GM13976 (cell line): Measurements from ENCODE around the gene HOXA11.

Experiments
- DNase-seq: peaks from one replicate; pipeline ENCODE4 v3.0.0; 2012; ENCODE audit warnings: low spot score
- CTCF ChIP-seq: IDR thresholded peaks from 2 replicates; pipeline ENCODE4 v1.5.1; 2012; ENCODE audit warnings: borderline replicate concordance, mild to moderate bottlenecking; ENCODE audit not compliant: insufficient read depth; ENCODE audit errors: extremely low read depth, missing control alignments, control extremely low read depth
- in situ Hi-C: fragments of 300-500 bp; cut with MboI; formaldehyde crosslinking; loops from one replicate; pipeline ENCODE4 v1.12.0; 2022; ENCODE audit warnings: low sequenced_read_pairs, mixed read lengths, inconsistent platforms; ENCODE audit not compliant: unreplicated experiment

The HOXA11 gene

GRCh38 chr7:27151341-27151930, 33.6 kb downstream of the HOXA11 start:
- no peak for DNase-seq
- TF ChIP-seq CTCF: no peak
- in situ Hi-C loops: loop anchor here (10.0 to 25.0 kb wide), 3 partner anchors 297 to 777 kb away; no protein-coding TSS in a partner anchor

- in situ Hi-C loops: loop anchor here (10.0 to 25.0 kb wide), 3 partner anchors 296 to 776 kb away; no protein-coding TSS in a partner anchor
- peak; percentile 91 for DNase-seq
- TF ChIP-seq CTCF: peak; percentile 95
Measured at GRCh38 chr7:27150568-27151340, 34.3 kb downstream of the HOXA11 start.

- in situ Hi-C loops: loop anchor here (10.0 to 25.0 kb wide), 3 partner anchors 295 to 775 kb away; no protein-coding TSS in a partner anchor
- no peak for DNase-seq
- no peak for TF ChIP-seq CTCF
Measured at GRCh38 chr7:27149842-27150567, 35.0 kb downstream of the HOXA11 start.

- TF ChIP-seq CTCF: no peak
- DNase-seq: peak; percentile 22
- in situ Hi-C loops: no loop called here
Measured at GRCh38 chr7:27148756-27149641, 36.0 kb downstream of the HOXA11 start.

- in situ Hi-C loops: no loop called here
Measured at GRCh38 chr7:27148031-27148755, 36.8 kb downstream of the HOXA11 start.

More at GRCh38 chr7:27148031-27148755, 36.8 kb downstream of the HOXA11 start:
- no peak for TF ChIP-seq CTCF
- DNase-seq: no peak
